HepG2 (cell line): ENCODE measurements around the gene TMEM217. TPM values are rescaled to one million over a fixed set of nuclear protein-coding genes. Genes with fewer than 3 reads are reported as not detected.

Experiments
- AGO2 ChIP-seq: fragments of 200-400 bp; formaldehyde crosslinking; optimal IDR thresholded peaks from 2 replicates; pipeline ENCODE3; 2017; ENCODE audit warnings: mild to moderate bottlenecking, low read depth, low read length, moderate library complexity
- CCAR2 ChIP-seq: fragments of 200-400 bp; formaldehyde crosslinking; optimal IDR thresholded peaks from 2 replicates; pipeline ENCODE3; 2018; ENCODE audit warnings: low read depth, mild to moderate bottlenecking, low read length, moderate library complexity
- CTCF ChIP-seq: sonication (generic); formaldehyde crosslinking; IDR thresholded peaks from 2 replicates; pipeline ENCODE4 v1.5.0; 2020; ENCODE audit warnings: mild to moderate bottlenecking, missing genetic modification reagents, moderate library complexity
- ELF3 ChIP-seq: IDR thresholded peaks from 2 replicates; pipeline ENCODE4 v1.6.1; 2016; ENCODE audit warnings: missing genetic modification reagents, missing compliant biosample characterization
- ETS1 ChIP-seq: sonication (generic); formaldehyde crosslinking; IDR thresholded peaks from 2 replicates; pipeline ENCODE4 v1.4.0; 2020; ENCODE audit warnings: missing genetic modification reagents
- FLYWCH1 ChIP-seq: sonication (generic); formaldehyde crosslinking; IDR thresholded peaks from 2 replicates; pipeline ENCODE4 v1.8.1; 2023; ENCODE audit warnings: mild to moderate bottlenecking, missing genetic modification reagents
- JUND ChIP-seq: sonication (generic); formaldehyde crosslinking; IDR thresholded peaks from 2 replicates; pipeline ENCODE4 v1.8.0; 2022; ENCODE audit warnings: mild to moderate bottlenecking, missing genetic modification reagents
- KMT2A ChIP-seq: sonication (generic); formaldehyde crosslinking; IDR thresholded peaks from 2 replicates; pipeline ENCODE4 v1.4.0; 2020; ENCODE audit warnings: missing genetic modification reagents
- MTA3 ChIP-seq: sonication (generic); formaldehyde crosslinking; IDR thresholded peaks from 2 replicates; pipeline ENCODE4 v1.4.0; 2020; ENCODE audit warnings: missing genetic modification reagents
- PPARG ChIP-seq: conservative IDR thresholded peaks from 2 replicates; pipeline ENCODE4 v1.6.1; 2016; ENCODE audit warnings: missing biosample characterization, missing genetic modification reagents
- SIN3A ChIP-seq: IDR thresholded peaks from 2 replicates; pipeline ENCODE4 v1.6.1; 2011; ENCODE audit warnings: low read depth, mild to moderate bottlenecking, control low read depth, low read length, borderline replicate concordance
- SOX5 ChIP-seq: IDR thresholded peaks from 2 replicates; pipeline ENCODE4 v1.6.1; 2016; ENCODE audit warnings: borderline replicate concordance
- ZNF225 ChIP-seq: sonication (generic); formaldehyde crosslinking; IDR thresholded peaks from 2 replicates; pipeline ENCODE4 v1.4.0; 2020; ENCODE audit warnings: mild to moderate bottlenecking, missing genetic modification reagents
- ZNF326 ChIP-seq: sonication (generic); formaldehyde crosslinking; IDR thresholded peaks from 2 replicates; pipeline ENCODE4 v1.4.0; 2020; ENCODE audit warnings: missing genetic modification reagents, borderline replicate concordance
- ZNF354B ChIP-seq: sonication (generic); formaldehyde crosslinking; IDR thresholded peaks from 2 replicates; pipeline ENCODE4 v1.8.0; 2022; ENCODE audit warnings: mild to moderate bottlenecking, missing genetic modification reagents
- ZNF446 ChIP-seq: sonication (generic); formaldehyde crosslinking; IDR thresholded peaks from 2 replicates; pipeline ENCODE4 v1.5.0; 2020; ENCODE audit warnings: mild to moderate bottlenecking, missing genetic modification reagents
- ZSCAN21 ChIP-seq: sonication (generic); formaldehyde crosslinking; IDR thresholded peaks from 2 replicates; pipeline ENCODE4 v1.8.0; 2022; ENCODE audit warnings: mild to moderate bottlenecking, missing genetic modification reagents, moderate library complexity, borderline replicate concordance
- ZXDC ChIP-seq: sonication (generic); formaldehyde crosslinking; IDR thresholded peaks from 2 replicates; pipeline ENCODE4 v1.5.0; 2020; ENCODE audit warnings: mild to moderate bottlenecking, missing genetic modification reagents
- polyA plus RNA-seq, 8 experiments: library from polyadenylated mRNA; depleted of rRNA in 3 of 8; stranded (reverse) in 7 of 8; unstranded in 1 of 8; fragments of >200 nt; fragmentation: Illumina TruSeq in 4 of 8; extraction: Trizol in 4 of 8; gene quantifications; 2 replicates each; pipeline versions ENCODE4 v1.2.1 to v1.2.3, GENCODE V29; 2011 to 2016; ENCODE audit warnings: low read depth in 4 of 8, missing spikeins in 1 of 8, mixed read lengths in 1 of 8; ENCODE audit not compliant: insufficient read depth in 1 of 8
- total RNA-seq, 5 experiments: library from RNA; depleted of rRNA; stranded (reverse); fragments of >200 nt; fragmentation: Illumina TruSeq; extraction: Trizol; gene quantifications; 2 replicates each; pipeline ENCODE4 v1.2.3, GENCODE V29; 2016; ENCODE audit warnings: low read depth in 1 of 5
- TF ChIP-seq, protein P1 (sequence below): sonication (generic); formaldehyde crosslinking; IDR thresholded peaks from 2 replicates; pipeline ENCODE4 v1.9.0; 2021; ENCODE audit warnings: missing genetic modification reagents, mild to moderate bottlenecking, borderline replicate concordance
- TF ChIP-seq, protein P2 (sequence below): sonication (generic); formaldehyde crosslinking; IDR thresholded peaks from 2 replicates; pipeline ENCODE4 v1.5.0; 2020; ENCODE audit warnings: mild to moderate bottlenecking, missing genetic modification reagents

The TMEM217 gene
- total and polyA plus RNA-seq, 2 of the 13 experiments (the other 11 are each of a cell fraction or from before 2014, with no cell fraction given), result 2.3 to 3.4 TPM

- TF ChIP-seq ZXDC (CRISPR knock-in tag) (no peak), JUND (CRISPR knock-in tag) (no peak; the same call in 1 of the 2 replicates), ZNF225 (no peak), ZNF354B (CRISPR knock-in tag) (no peak; the same call in 1 of the 2 replicates), ZSCAN21 (CRISPR knock-in tag) (0 out of 2 replicates have a peak, but pooled peaks have one; percentile 31), SOX5 (CRISPR knock-in tag) (peak; percentile 95), CCAR2 (no peak), ETS1 (CRISPR knock-in tag) (peak; percentile 62), FLYWCH1 (CRISPR knock-in tag) (no peak), ELF3 (CRISPR knock-in tag) (peak; percentile 82), CTCF (CRISPR knock-in tag) (peak; percentile 41), KMT2A (CRISPR knock-in tag) (no peak), AGO2 (no peak), MTA3 (CRISPR knock-in tag) (no peak), SIN3A (peak; percentile 65; the same call in 1 of the 2 replicates), ZNF326 (no peak), ZNF446 (no peak), PPARG (CRISPR knock-in tag) (peak; percentile 89)
- TF ChIP-seq, protein P1, sequence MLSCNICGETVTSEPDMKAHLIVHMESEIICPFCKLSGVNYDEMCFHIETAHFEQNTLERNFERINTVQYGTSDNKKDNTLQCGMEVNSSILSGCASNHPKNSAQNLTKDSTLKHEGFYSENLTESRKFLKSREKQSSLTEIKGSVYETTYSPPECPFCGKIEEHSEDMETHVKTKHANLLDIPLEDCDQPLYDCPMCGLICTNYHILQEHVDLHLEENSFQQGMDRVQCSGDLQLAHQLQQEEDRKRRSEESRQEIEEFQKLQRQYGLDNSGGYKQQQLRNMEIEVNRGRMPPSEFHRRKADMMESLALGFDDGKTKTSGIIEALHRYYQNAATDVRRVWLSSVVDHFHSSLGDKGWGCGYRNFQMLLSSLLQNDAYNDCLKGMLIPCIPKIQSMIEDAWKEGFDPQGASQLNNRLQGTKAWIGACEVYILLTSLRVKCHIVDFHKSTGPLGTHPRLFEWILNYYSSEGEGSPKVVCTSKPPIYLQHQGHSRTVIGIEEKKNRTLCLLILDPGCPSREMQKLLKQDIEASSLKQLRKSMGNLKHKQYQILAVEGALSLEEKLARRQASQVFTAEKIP (CRISPR knock-in tag), result no peak
- TF ChIP-seq, protein P2, sequence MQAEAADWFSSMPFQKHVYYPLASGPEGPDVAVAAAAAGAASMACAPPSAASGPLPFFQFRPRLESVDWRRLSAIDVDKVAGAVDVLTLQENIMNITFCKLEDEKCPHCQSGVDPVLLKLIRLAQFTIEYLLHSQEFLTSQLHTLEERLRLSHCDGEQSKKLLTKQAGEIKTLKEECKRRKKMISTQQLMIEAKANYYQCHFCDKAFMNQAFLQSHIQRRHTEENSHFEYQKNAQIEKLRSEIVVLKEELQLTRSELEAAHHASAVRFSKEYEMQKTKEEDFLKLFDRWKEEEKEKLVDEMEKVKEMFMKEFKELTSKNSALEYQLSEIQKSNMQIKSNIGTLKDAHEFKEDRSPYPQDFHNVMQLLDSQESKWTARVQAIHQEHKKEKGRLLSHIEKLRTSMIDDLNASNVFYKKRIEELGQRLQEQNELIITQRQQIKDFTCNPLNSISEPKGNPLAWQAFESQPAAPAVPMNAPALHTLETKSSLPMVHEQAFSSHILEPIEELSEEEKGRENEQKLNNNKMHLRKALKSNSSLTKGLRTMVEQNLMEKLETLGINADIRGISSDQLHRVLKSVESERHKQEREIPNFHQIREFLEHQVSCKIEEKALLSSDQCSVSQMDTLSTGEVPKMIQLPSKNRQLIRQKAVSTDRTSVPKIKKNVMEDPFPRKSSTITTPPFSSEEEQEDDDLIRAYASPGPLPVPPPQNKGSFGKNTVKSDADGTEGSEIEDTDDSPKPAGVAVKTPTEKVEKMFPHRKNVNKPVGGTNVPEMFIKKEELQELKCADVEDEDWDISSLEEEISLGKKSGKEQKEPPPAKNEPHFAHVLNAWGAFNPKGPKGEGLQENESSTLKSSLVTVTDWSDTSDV (CRISPR knock-in tag), result no peak
These were observed 88.3 kb downstream of the TMEM217 start, which contains the start of gene PIM1 (continued) for GRCh38 chr6:37169496-37170272.
